ENCODE results near the gene U2SURP. TPM values are rescaled to one million over a fixed set of nuclear protein-coding genes. Genes with fewer than 3 reads are reported as not detected.
"Not testable (repeated sequence)": the region's sequence is repeated elsewhere in the genome, so short reads cannot be mapped to it uniquely, and the experiment has no call there.

U2SURP gene
- total RNA-seq, 2 experiments from 2014 or later: 111 to 123 TPM

DNA sequence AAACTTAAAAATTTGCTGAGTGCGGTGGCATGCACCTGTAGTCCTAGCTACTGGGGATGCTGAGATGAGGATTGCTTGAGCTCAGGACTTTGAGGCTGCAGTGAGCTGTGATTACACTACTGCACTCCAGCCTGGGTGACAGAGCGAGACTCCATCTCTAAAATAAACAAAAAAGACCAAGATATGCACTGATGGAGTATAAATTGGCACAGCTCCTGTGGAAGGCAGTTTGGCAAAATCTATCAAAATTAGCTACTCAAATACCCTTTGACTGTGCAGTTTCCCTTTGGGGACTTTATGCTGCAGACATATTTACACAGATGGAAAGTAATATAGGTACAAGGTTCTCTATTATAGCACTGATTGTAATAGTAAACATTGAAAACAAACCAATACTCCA is 18.1 kb upstream of the U2SURP start:
- DNase-seq: no peak
- CTCF ChIA-PET: interaction anchor here (2.1 kb wide), 1 partner anchor 19 kb away, joined by 6 read pairs; the partner anchor contains the start of gene U2SURP
- Mint-ChIP-seq H3K36me3 (ENCODE audit: low read depth) (no peaks in the 10 kb centered on the region), H3K4me3 (no peak overlapping the region), H3K4me1 (no peaks in the 10 kb centered on the region), H3K27ac (no peak overlapping the region), H3K9me3 (no peaks in the 10 kb centered on the region), H3K27me3 (peaks cover 32% of the 10 kb centered on the region)
- POLR2A ChIA-PET: no interaction called here

DNA sequence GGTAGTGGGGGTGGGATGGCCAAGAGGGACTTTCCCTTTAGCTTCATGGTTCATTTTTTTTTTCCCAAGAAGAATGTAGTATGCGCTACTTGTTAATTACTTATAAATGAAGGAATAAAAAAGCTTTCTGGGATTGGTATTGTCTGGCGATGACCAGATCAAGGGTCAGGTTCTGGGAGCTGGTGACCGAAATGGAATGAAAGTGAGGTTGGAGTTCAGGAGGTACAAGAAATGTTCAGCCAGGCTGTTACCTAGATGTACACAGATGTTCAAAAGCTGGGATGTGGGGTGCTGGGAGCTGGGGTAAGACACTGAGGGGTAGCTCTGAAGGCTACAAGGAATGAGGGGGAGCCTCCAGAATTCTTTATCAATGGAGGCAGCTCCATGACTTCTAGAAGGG is 17.1 kb upstream of the U2SURP start:
- Mint-ChIP-seq H3K9me3 (no peaks in the 10 kb centered on the region), H3K4me3 (no peak overlapping the region), H3K36me3 (ENCODE audit: low read depth) (no peaks in the 10 kb centered on the region), H3K27me3 (peaks cover 28% of the 10 kb centered on the region), H3K27ac (no peak overlapping the region), H3K4me1 (no peaks in the 10 kb centered on the region)
- CTCF ChIA-PET: interaction anchor here (1.9 to 2.1 kb wide), 2 partner anchors 18 to 156 kb away, joined by 6 to 7 read pairs; partner anchors contain the start of gene U2SURP
- POLR2A ChIA-PET: no interaction called here
- no peak for DNase-seq

DNA sequence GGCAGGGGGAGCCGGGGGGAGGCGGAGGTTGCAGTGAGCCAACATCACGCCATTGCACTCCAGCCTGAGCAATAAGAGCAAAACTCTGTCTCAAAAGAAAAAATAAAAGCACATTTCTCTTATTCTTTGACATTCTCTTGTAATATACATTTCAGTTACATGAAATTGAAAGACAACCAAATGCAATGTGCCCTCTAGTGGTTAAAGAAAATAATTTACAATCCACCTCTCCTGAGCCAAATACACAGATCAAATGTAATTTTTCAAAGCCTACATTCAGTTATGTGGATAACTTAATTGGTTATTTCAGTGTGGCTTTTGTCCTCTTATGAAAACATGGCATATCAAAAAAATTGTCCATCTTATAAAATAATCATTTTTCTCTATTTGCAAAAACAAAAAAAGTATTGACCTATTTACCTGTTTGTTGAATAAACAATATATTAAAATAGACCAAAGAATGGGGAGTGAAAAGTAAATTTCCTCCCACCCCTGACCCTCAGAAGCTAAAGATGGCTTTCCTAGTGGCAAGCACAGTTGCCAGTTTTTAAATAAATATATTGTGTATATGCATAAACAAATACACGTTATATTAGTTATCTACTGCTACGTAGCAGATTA is 14.2 kb upstream of the U2SURP start:
- Mint-ChIP-seq H3K36me3 (ENCODE audit: low read depth) (no peaks in the 10 kb centered on the region), H3K4me1 (no peaks in the 10 kb centered on the region), H3K4me3 (no peak overlapping the region), H3K27ac (no peak overlapping the region), H3K9me3 (no peaks in the 10 kb centered on the region), H3K27me3 (peaks cover 17% of the 10 kb centered on the region)
- DNase-seq: no peak
- ChIA-PET CTCF (interaction anchor here (1.0 to 1.1 kb wide), 4 partner anchors 14 to 147 kb away, joined by 3 to 4 read pairs (median 3); partner anchors contain the start of gene U2SURP), POLR2A (no interaction called here)

DNA sequence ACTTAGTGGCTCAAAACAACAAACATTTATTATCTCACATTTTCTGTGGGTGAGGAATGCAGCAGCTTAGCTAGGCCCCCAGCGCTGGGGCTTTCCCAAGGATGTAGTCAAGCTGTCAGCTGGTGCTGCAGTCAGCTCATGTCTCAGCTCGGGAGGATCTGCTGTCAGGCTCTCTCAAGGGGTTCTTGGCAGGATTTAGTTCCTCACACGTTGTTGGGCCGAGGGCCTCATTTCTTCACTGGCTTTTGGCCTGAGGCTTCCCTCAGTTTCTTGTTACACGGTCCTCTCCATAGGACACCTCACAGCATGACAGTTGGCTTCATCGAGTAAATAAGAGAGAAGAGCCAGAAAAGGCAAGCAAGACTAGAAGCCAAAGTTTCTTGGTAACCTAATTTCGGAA is 13.7 kb upstream of the U2SURP start:
- ChIA-PET CTCF (interaction anchor here (1.0 to 1.1 kb wide), 3 partner anchors 14 to 148 kb away, joined by 3 to 4 read pairs (median 3); partner anchors contain the start of gene U2SURP), POLR2A (no interaction called here)
- no peak for DNase-seq
- Mint-ChIP-seq H3K36me3 (ENCODE audit: low read depth) (no peaks in the 10 kb centered on the region), H3K27me3 (peaks cover 14% of the 10 kb centered on the region), H3K4me1 (no peaks in the 10 kb centered on the region), H3K27ac (no peak overlapping the region), H3K4me3 (no peak overlapping the region), H3K9me3 (no peaks in the 10 kb centered on the region)

DNA sequence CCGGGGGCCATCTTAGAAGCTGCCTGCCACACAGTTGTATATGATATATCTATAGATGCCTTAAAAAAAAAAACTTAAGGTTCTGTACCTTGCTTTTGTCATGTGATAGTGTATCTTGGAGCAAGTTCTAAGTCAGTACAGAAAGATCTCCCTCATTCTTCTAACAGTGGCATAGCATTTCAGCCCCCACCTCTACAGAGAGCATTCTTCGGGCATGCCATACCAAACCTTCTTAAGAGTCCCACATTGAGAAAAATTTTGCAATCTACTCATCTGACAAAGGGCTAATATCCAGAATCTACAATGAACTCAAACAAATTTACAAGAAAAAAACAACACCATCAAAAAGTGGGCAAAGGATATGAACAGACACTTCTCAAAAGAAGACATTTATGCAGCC is 13.1 kb upstream of the U2SURP start:
- CTCF ChIA-PET: interaction anchor here (1.0 kb wide), 2 partner anchors 13 to 23 kb away, joined by 3 to 4 read pairs; partner anchors contain the start of gene U2SURP
- H3K27ac Mint-ChIP-seq; DNase-seq; POLR2A ChIA-PET; H3K36me3 Mint-ChIP-seq (ENCODE audit: low read depth); H3K4me3 Mint-ChIP-seq; H3K4me1 Mint-ChIP-seq; H3K9me3 Mint-ChIP-seq: not testable (repeated sequence)
- peaks cover 15% of the 10 kb centered on the region for H3K27me3 Mint-ChIP-seq

DNA sequence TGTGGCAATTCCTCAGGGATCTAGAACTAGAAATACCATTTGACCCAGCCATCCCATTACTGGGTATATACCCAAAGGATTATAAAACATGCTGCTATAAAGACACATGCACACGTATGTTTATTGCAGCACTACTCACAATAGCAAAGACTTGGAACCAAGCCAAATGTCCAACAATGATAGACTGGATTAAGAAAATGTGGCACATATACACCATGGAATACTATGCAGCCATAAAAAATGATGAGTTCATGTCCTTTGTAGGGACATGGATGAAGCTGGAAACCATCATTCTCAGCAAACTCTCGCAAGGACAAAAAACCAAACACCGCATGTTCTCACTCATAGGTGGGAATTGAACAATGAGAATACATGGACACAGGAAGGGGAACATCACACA is 12.5 kb upstream of the U2SURP start:
- H3K36me3 Mint-ChIP-seq (ENCODE audit: low read depth); H3K4me1 Mint-ChIP-seq; POLR2A ChIA-PET; H3K27ac Mint-ChIP-seq; H3K4me3 Mint-ChIP-seq; CTCF ChIA-PET; DNase-seq; H3K9me3 Mint-ChIP-seq: not testable (repeated sequence)
- peaks cover 17% of the 10 kb centered on the region for H3K27me3 Mint-ChIP-seq

DNA sequence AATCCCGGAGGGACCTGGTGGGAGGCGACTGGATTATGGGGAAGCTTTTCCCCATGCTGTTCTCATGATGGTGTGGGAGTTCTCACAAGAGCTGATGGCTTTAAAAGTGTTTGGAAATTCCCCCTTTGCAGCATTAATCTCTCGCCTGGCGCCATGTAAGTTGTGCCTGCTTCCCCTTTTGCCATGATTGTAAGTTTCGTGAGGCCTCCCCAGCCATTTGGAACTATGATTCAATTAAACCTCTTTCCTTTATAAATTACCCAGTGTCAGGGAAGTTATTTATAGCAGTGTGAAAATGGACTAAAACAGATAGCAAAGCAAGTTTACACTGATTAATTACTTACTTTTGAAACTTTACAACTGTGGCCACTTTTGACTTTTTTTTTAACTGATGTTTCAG is 10.6 kb upstream of the U2SURP start:
- peaks cover 4% of the 10 kb centered on the region for H3K4me1 Mint-ChIP-seq
- H3K9me3 Mint-ChIP-seq: no peaks in the 10 kb centered on the region
- no peaks in the 10 kb centered on the region for H3K36me3 Mint-ChIP-seq (ENCODE audit: low read depth)
- POLR2A ChIA-PET: no interaction called here
- CTCF ChIA-PET: interaction anchor here (1.7 kb wide), 1 partner anchor 12 kb away, joined by 3 read pairs; no protein-coding TSS in a partner anchor
- peaks cover 18% of the 10 kb centered on the region for H3K27me3 Mint-ChIP-seq
- H3K4me3 Mint-ChIP-seq: no peak overlapping the region
- H3K27ac Mint-ChIP-seq: no peak overlapping the region
- no peak for DNase-seq

DNA sequence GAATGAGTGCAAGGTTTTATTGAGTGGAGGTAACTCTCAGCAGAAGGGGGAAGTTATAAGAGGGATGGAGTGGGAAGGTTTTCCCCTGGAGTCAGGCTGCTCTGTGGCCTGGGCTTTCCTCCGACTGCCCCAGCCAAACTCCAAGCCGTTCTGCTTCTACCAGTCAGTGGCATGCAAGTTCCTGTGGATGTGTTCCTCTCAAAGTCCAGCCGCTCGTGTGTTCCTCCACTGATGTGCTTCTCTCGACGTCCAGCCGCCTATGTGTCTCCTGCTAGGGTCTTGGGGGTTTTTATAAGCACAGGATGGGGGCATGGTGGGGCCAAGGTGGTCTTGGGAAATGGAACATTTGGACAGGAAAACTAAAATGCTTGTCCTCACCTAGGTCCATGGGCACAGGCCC is 9.0 kb upstream of the U2SURP start:
- H3K36me3 Mint-ChIP-seq (ENCODE audit: low read depth): no peaks in the 10 kb centered on the region
- CTCF ChIA-PET: no interaction called here
- H3K4me1 Mint-ChIP-seq: peaks cover 4% of the 10 kb centered on the region
- DNase-seq: no peak
- peaks cover 18% of the 10 kb centered on the region for H3K27me3 Mint-ChIP-seq
- no peak overlapping the region for H3K4me3 Mint-ChIP-seq
- H3K27ac Mint-ChIP-seq: no peak overlapping the region
- POLR2A ChIA-PET: no interaction called here
- no peaks in the 10 kb centered on the region for H3K9me3 Mint-ChIP-seq

DNA sequence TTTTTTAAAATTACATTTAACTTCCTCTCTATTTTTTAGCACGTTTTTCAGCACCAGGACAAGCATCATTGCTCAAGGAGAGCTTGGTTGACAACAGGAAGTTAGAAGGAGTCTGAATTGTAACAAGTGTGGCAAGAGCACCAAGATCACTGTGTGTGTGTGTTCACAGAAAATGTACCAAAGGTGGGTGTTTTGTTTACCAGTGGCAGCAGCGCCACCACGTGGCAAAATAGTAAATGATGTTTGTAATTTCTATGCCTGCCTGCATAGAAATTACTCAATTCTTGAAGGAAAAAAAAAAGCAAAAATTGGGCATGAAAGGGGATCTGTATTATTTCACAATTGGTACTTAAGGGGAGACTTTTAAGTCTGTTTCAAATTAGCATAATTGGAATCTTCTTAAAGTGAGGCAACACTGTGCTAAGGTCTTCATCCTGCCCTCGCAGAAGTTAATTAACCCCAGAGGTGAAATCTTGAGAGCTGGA is 7.4 kb upstream of the U2SURP start:
- Mint-ChIP-seq H3K4me3 (no peak overlapping the region), H3K36me3 (ENCODE audit: low read depth) (no peaks in the 10 kb centered on the region), H3K27ac (peak overlapping the region; percentile 63), H3K4me1 (peaks cover 4% of the 10 kb centered on the region), H3K27me3 (peaks cover 17% of the 10 kb centered on the region), H3K9me3 (no peaks in the 10 kb centered on the region)
- ChIA-PET POLR2A (no interaction called here), CTCF (no interaction called here)
- DNase-seq: peak; percentile 68

DNA sequence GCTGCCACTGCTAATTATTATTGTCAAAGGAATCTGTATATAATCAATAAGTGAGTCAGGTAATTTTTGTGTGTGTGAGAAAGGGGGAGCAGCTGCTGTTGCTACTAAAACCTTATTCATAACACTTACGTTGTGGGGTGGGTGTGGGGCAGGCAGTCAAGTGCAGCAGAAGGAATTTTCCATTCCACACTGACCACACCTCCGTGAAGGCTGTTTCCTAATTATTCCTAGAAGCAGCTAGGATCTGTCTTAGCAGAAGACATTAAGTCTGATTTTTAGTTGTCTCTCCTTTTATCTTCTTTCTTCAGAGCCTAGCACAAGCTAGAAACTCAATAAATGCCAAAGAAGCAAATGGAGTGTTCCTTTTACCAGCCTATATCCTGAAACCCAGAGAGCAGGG is 4.0 kb upstream of the U2SURP start:
- CTCF ChIA-PET: interaction anchor here (0.8 to 1.3 kb wide), 2 partner anchors 90 to 170 kb away, joined by 3 to 4 read pairs; no protein-coding TSS in a partner anchor

DNA sequence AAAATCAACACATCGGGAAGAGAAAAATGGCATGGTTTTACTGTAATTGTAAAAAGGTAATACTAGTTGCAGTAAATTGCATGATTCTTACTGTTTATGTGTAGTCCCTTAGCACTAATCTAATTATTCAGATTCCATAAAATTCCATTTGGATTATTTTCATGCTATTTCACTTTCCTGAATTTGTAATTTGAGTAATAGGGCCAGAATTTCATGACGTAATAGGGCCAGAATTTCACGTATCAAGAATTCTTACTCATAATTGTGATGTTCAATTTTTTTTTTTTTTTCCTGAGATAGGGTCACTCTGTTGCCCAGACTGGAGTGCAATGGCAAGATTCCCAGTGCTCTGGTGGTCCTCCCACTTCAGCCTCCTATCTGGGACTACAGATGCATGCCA is 2.9 kb upstream of the U2SURP start:
- POLR2A ChIA-PET: no interaction called here
- DNase-seq: no peak
- CTCF ChIA-PET: no interaction called here
- Mint-ChIP-seq H3K36me3 (ENCODE audit: low read depth) (peaks cover 4% of the 10 kb centered on the region), H3K4me1 (peaks cover 23% of the 10 kb centered on the region), H3K4me3 (no peak overlapping the region), H3K27me3 (peaks cover 9% of the 10 kb centered on the region), H3K9me3 (no peaks in the 10 kb centered on the region), H3K27ac (no peak overlapping the region)

More for the DNA sequence above, 4.0 kb upstream of the U2SURP start:
- no peak overlapping the region for H3K27ac Mint-ChIP-seq
- peaks cover 17% of the 10 kb centered on the region for H3K4me1 Mint-ChIP-seq
- POLR2A ChIA-PET: interaction anchor here (0.5 kb wide), 1 partner anchor 31 kb away, joined by 12 read pairs; no protein-coding TSS in a partner anchor
- H3K36me3 Mint-ChIP-seq (ENCODE audit: low read depth): peaks cover 4% of the 10 kb centered on the region
- no peaks in the 10 kb centered on the region for H3K9me3 Mint-ChIP-seq
- no peak overlapping the region for H3K4me3 Mint-ChIP-seq
- H3K27me3 Mint-ChIP-seq: peaks cover 15% of the 10 kb centered on the region
- DNase-seq: no peak

DNA sequence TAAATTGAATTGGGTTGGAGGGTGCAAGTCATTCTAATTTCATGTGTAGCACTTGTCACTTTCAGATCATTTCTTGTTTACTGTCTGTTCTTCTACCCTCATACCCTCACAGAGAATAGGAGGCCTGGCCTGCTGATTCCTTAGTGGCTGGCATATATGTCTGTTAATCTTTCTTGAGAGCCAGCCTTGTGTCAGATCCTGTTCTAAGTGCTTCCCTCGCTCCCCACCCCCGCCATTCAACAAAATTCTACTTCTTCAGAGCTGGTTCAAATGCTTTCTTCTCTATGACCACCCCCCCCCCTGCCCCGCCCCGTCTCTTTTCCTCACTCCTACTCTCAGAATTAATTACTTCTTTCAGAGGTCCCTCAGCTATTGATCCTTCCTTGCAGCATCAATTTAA is 1.5 kb upstream of the U2SURP start:
- H3K9me3 Mint-ChIP-seq: no peaks in the 10 kb centered on the region
- POLR2A ChIA-PET: no interaction called here
- H3K27ac Mint-ChIP-seq: no peak overlapping the region

DNA sequence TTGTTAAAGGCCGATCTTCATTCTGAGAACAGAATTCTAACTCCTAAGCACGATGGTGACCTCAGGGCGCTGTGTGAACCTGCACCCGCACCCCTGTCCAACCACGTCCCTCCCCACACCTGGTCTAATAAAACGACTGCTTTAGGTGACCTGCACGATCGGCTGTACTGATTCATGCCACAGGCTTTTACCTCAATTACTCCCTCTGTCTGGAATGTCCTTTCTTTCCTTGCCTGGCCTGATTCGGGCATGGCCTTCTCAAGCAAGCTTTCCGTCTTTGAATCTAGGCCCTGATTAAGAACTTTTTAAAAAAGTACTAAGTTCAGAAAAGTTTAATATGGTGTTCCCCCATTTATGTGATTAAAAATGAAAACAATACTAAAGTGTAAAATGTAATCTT is 842 bp upstream of the U2SURP start:
- Mint-ChIP-seq H3K9me3 (no peaks in the 10 kb centered on the region), H3K27me3 (peaks cover 4% of the 10 kb centered on the region), H3K4me1 (peaks cover 31% of the 10 kb centered on the region), H3K4me3 (peak overlapping the region; percentile 89), H3K36me3 (ENCODE audit: low read depth) (peaks cover 4% of the 10 kb centered on the region), H3K27ac (peak overlapping the region; percentile 99)
- CTCF ChIA-PET: interaction anchor here (0.9 to 1.1 kb wide), 2 partner anchors 10 to 16 kb away, joined by 3 to 6 read pairs; no protein-coding TSS in a partner anchor
- POLR2A ChIA-PET: interaction anchor here (0.6 to 1.1 kb wide), 3 partner anchors 55 to 422 kb away, joined by 4 to 5 read pairs (median 4); partner anchors contain the start of gene ATR
- no peak for DNase-seq

More for the DNA sequence above, 1.5 kb upstream of the U2SURP start:
- no peak for DNase-seq
- peak overlapping the region; percentile 89 for H3K4me3 Mint-ChIP-seq
- H3K27me3 Mint-ChIP-seq: peaks cover 4% of the 10 kb centered on the region
- CTCF ChIA-PET: no interaction called here
- peaks cover 4% of the 10 kb centered on the region for H3K36me3 Mint-ChIP-seq (ENCODE audit: low read depth)
- peaks cover 25% of the 10 kb centered on the region for H3K4me1 Mint-ChIP-seq
